Mucosa of stomach (tissue), 1 donor: Measurements from ENCODE around the gene DOK3.

Experiments used
- H3K27me3 ChIP-seq: one replicate; pipeline ENCODE4 v1.7.0; 2013; ENCODE audit warnings: mild to moderate bottlenecking, low read length; ENCODE audit not compliant: control insufficient read depth, insufficient read depth
- H3K36me3 ChIP-seq: one replicate; pipeline ENCODE4 v1.7.0; 2013; ENCODE audit warnings: low read length; ENCODE audit not compliant: control insufficient read depth, insufficient read depth
- H3K4me1 ChIP-seq: one replicate; pipeline ENCODE4 v1.7.0; 2013; ENCODE audit warnings: mild to moderate bottlenecking, low read length; ENCODE audit not compliant: control insufficient read depth, insufficient read depth
- H3K4me3 ChIP-seq: one replicate; pipeline ENCODE4 v1.7.0; 2013; ENCODE audit warnings: low read length
- H3K9ac ChIP-seq: one replicate; pipeline ENCODE4 v1.7.0; 2013; ENCODE audit warnings: mild to moderate bottlenecking, low read length, moderate library complexity
- H3K9me3 ChIP-seq: one replicate; pipeline ENCODE4 v1.7.0; 2013; ENCODE audit warnings: mild to moderate bottlenecking, low read length, moderate library complexity; ENCODE audit not compliant: control insufficient read depth
- donor health status: Pancreatic carcinoma.

The DOK3 gene

GRCh38 chr5:177478711-177479646, 30.6 kb downstream of the DOK3 start:
- Histone ChIP-seq H3K9me3 (no peaks in the 10 kb centered on the region), H3K4me3 (no peak overlapping the region), H3K36me3 (no peaks in the 10 kb centered on the region), H3K27me3 (peaks cover 6% of the 10 kb centered on the region), H3K4me1 (peaks cover 5% of the 10 kb centered on the region), H3K9ac (no peak overlapping the region)

- H3K27me3 ChIP-seq: peaks cover 8% of the 10 kb centered on the region
- H3K9me3 ChIP-seq: no peaks in the 10 kb centered on the region
- H3K4me1 ChIP-seq: peaks cover 5% of the 10 kb centered on the region
- H3K4me3 ChIP-seq: no peak overlapping the region
- H3K36me3 ChIP-seq: no peaks in the 10 kb centered on the region
- H3K9ac ChIP-seq: no peak overlapping the region
These were observed 31.7 kb downstream of the DOK3 start for GRCh38 chr5:177477701-177478477.

- Histone ChIP-seq H3K36me3 (no peaks in the 10 kb centered on the region), H3K4me1 (peaks cover 13% of the 10 kb centered on the region), H3K9me3 (no peaks in the 10 kb centered on the region), H3K9ac (no peak overlapping the region), H3K4me3 (no peak overlapping the region), H3K27me3 (peaks cover 19% of the 10 kb centered on the region)
These were observed 32.9 kb downstream of the DOK3 start for GRCh38 chr5:177476531-177477233.

- Histone ChIP-seq H3K9ac (no peak overlapping the region), H3K27me3 (peaks cover 24% of the 10 kb centered on the region), H3K36me3 (no peaks in the 10 kb centered on the region), H3K4me3 (no peak overlapping the region), H3K4me1 (peaks cover 13% of the 10 kb centered on the region), H3K9me3 (no peaks in the 10 kb centered on the region)
These were observed 33.8 kb downstream of the DOK3 start for GRCh38 chr5:177475563-177476427.

GRCh38 chr5:177474846-177475562, 34.6 kb downstream of the DOK3 start:
- H3K9ac ChIP-seq: no peak overlapping the region
- no peaks in the 10 kb centered on the region for H3K36me3 ChIP-seq
- H3K9me3 ChIP-seq: no peaks in the 10 kb centered on the region
- no peak overlapping the region for H3K4me3 ChIP-seq
- peaks cover 16% of the 10 kb centered on the region for H3K4me1 ChIP-seq
- H3K27me3 ChIP-seq: peaks cover 26% of the 10 kb centered on the region

- H3K4me3 ChIP-seq: no peak overlapping the region
- H3K9ac ChIP-seq: no peak overlapping the region
- no peaks in the 10 kb centered on the region for H3K9me3 ChIP-seq
- H3K4me1 ChIP-seq: peaks cover 15% of the 10 kb centered on the region
- H3K27me3 ChIP-seq: peaks cover 26% of the 10 kb centered on the region
- H3K36me3 ChIP-seq: no peaks in the 10 kb centered on the region
These were observed 35.6 kb downstream of the DOK3 start for GRCh38 chr5:177474002-177474476.

- no peak within 1 kb of the TSS for H3K4me3 ChIP-seq
- H3K9me3 ChIP-seq: no peaks in the 10 kb centered on the region
- peaks cover 26% of the 10 kb centered on the region for H3K27me3 ChIP-seq
- H3K4me1 ChIP-seq: peaks cover 15% of the 10 kb centered on the region
- peak within 1 kb of the TSS; percentile 47 for H3K9ac ChIP-seq
- H3K36me3 ChIP-seq: no peaks in the 10 kb centered on the region
These were observed 36.1 kb downstream of the DOK3 start, which contains the start of gene DBN1 for GRCh38 chr5:177473443-177474001. TSS of gene DBN1 (minus strand) at chr5:177473634. CDS start at chr5:177473521, 113 bp downstream.

- Histone ChIP-seq H3K9me3 (no peaks in the 10 kb centered on the region), H3K4me1 (peaks cover 15% of the 10 kb centered on the region), H3K27me3 (peaks cover 26% of the 10 kb centered on the region), H3K9ac (peak overlapping the region; percentile 47), H3K4me3 (no peak overlapping the region), H3K36me3 (no peaks in the 10 kb centered on the region)
These were observed 36.9 kb downstream of the DOK3 start for GRCh38 chr5:177472460-177473442.

GRCh38 chr5:177471610-177472356, 37.8 kb downstream of the DOK3 start:
- Histone ChIP-seq H3K4me3 (no peak overlapping the region), H3K9ac (no peak overlapping the region), H3K9me3 (no peaks in the 10 kb centered on the region), H3K27me3 (peaks cover 26% of the 10 kb centered on the region), H3K36me3 (no peaks in the 10 kb centered on the region), H3K4me1 (peaks cover 15% of the 10 kb centered on the region)
